Measurements from ENCODE around the gene FCRL1. TPM values are rescaled to one million over a fixed set of nuclear protein-coding genes. Genes with fewer than 3 reads are reported as not detected.

Gene FCRL1
- total and polyA plus RNA-seq, 2 of the 8 experiments (the other 6 are each of a cell fraction or from before 2014, with no cell fraction given), result not detected

Small RNA genes within 50 kb of the gene (small RNA-seq; reads per million reads assigned to genes)
- not detected for gene MRPS21P2 (ENCODE audit: insufficient read depth)

Other genes with a start within 250 kb of the FCRL1 start
- gene FCRL4, start 222.0 kb downstream of the FCRL1 start, total RNA-seq (2021; fragmentation: NEBNext Ultra II Directional; extraction: Animal tissue kit (Norgen Biotek cat#: 25700)), result not detected in 2 replicates
- gene FCRL4, start 222.0 kb downstream of the FCRL1 start, polyA plus RNA-seq (2011; rRNA removed), result not detected in 2 replicates
- not detected in 2 replicates for gene FCRL3, start 119.4 kb downstream of the FCRL1 start, total RNA-seq (2021; fragmentation: NEBNext Ultra II Directional; extraction: Animal tissue kit (Norgen Biotek cat#: 25700))
- not detected in 2 replicates for gene FCRL3, start 119.4 kb downstream of the FCRL1 start, polyA plus RNA-seq (2011; rRNA removed)
- not detected in 2 replicates for gene FCRL2, start 43.0 kb downstream of the FCRL1 start, total RNA-seq (2021; fragmentation: NEBNext Ultra II Directional; extraction: Animal tissue kit (Norgen Biotek cat#: 25700))
- gene FCRL2, start 43.0 kb downstream of the FCRL1 start, polyA plus RNA-seq (2011; rRNA removed), result not detected in 2 replicates
- gene CD5L, start 21.7 kb upstream of the FCRL1 start, total RNA-seq (2021; fragmentation: NEBNext Ultra II Directional; extraction: Animal tissue kit (Norgen Biotek cat#: 25700)), result not detected in 2 replicates
- gene CD5L, start 21.7 kb upstream of the FCRL1 start, polyA plus RNA-seq (2011; rRNA removed), result not detected in 2 replicates
- 39.0 and 41.8 TPM in 2 replicates for gene KIRREL1, start 173.5 kb upstream of the FCRL1 start, total RNA-seq (2021; fragmentation: NEBNext Ultra II Directional; extraction: Animal tissue kit (Norgen Biotek cat#: 25700))
- gene KIRREL1, start 173.5 kb upstream of the FCRL1 start, polyA plus RNA-seq (2011; rRNA removed), result 14.2 and 22.9 TPM in 2 replicates

All from H1 (cell line).